ENCODE data around the gene CAD. TPM values are rescaled to one million over a fixed set of nuclear protein-coding genes. Genes with fewer than 3 reads are reported as not detected.

Gene CAD
- total RNA-seq, 1 donor from 2014 or later, result 85.1 TPM

GRCh38 chr2:27284996-27285395 lies 67.8 kb downstream of the CAD start:
- peaks cover 84% of the 10 kb centered on the region for H3K27me3 Mint-ChIP-seq
- no peak for DNase-seq (ENCODE audit: extremely low spot score, unreplicated experiment)
- TF ChIP-seq CTCF (conservative IDR thresholded peaks at IDR 0.05), result no peak
- no peaks in the 10 kb centered on the region for H3K9me3 Mint-ChIP-seq
- no peaks in the 10 kb centered on the region for H3K36me3 Mint-ChIP-seq
- H3K27ac Mint-ChIP-seq, result no peak overlapping the region
- no peaks in the 10 kb centered on the region for H3K4me1 Mint-ChIP-seq (ENCODE audit: unreplicated experiment)
- no peak overlapping the region for H3K4me3 Mint-ChIP-seq

DNA sequence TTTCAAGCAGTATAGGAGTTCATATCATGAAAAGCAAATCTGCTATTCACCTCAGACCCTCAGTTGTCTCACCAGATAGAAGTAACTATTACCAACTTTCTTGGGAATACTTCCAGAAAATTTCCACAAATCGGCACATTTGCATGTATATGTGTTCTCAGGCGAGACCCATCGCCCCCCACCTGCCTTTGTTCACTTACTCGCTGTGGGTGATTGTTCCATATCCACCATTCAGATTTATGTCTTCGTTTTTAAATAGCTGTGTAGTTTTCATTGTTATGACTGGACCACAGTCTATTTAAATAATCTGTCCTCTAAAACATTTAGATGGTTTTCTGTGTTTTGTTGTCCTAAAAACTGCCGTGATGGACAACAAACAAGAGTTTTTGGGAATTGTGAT lies 68.3 kb downstream of the CAD start:
- DNase-seq (ENCODE audit: extremely low spot score, unreplicated experiment), result no peak
- no peak overlapping the region for H3K4me3 Mint-ChIP-seq
- no peaks in the 10 kb centered on the region for H3K4me1 Mint-ChIP-seq (ENCODE audit: unreplicated experiment)
- H3K27ac Mint-ChIP-seq, result no peak overlapping the region
- H3K9me3 Mint-ChIP-seq, result no peaks in the 10 kb centered on the region
- no peak for TF ChIP-seq CTCF (conservative IDR thresholded peaks at IDR 0.05)
- H3K36me3 Mint-ChIP-seq, result no peaks in the 10 kb centered on the region
- peaks cover 83% of the 10 kb centered on the region for H3K27me3 Mint-ChIP-seq

GRCh38 chr2:27288610-27289009 lies 71.4 kb downstream of the CAD start:
- Mint-ChIP-seq H3K9me3 (no peaks in the 10 kb centered on the region), H3K4me3 (no peak overlapping the region), H3K27me3 (peaks cover 73% of the 10 kb centered on the region), H3K36me3 (no peaks in the 10 kb centered on the region), H3K4me1 (ENCODE audit: unreplicated experiment) (peaks cover 7% of the 10 kb centered on the region), H3K27ac (no peak overlapping the region)
- DNase-seq (ENCODE audit: extremely low spot score, unreplicated experiment), result no peak
- TF ChIP-seq CTCF (conservative IDR thresholded peaks at IDR 0.05), result no peak

- no peak overlapping the region for H3K4me3 Mint-ChIP-seq
- TF ChIP-seq CTCF (conservative IDR thresholded peaks at IDR 0.05), result no peak
- H3K4me1 Mint-ChIP-seq (ENCODE audit: unreplicated experiment), result peaks cover 7% of the 10 kb centered on the region
- no peak for DNase-seq (ENCODE audit: extremely low spot score, unreplicated experiment)
- peaks cover 57% of the 10 kb centered on the region for H3K27me3 Mint-ChIP-seq
- no peaks in the 10 kb centered on the region for H3K9me3 Mint-ChIP-seq
- no peak overlapping the region for H3K27ac Mint-ChIP-seq
- no peaks in the 10 kb centered on the region for H3K36me3 Mint-ChIP-seq
Observed at GRCh38 chr2:27290549-27290948, 73.4 kb downstream of the CAD start.

GRCh38 chr2:27291865-27292264 lies 74.7 kb downstream of the CAD start:
- Mint-ChIP-seq H3K4me3 (no peak overlapping the region), H3K27ac (no peak overlapping the region), H3K36me3 (no peaks in the 10 kb centered on the region), H3K4me1 (ENCODE audit: unreplicated experiment) (peaks cover 7% of the 10 kb centered on the region), H3K9me3 (no peaks in the 10 kb centered on the region), H3K27me3 (peaks cover 53% of the 10 kb centered on the region)
- no peak for TF ChIP-seq CTCF (conservative IDR thresholded peaks at IDR 0.05)
- DNase-seq (ENCODE audit: extremely low spot score, unreplicated experiment), result no peak

Other genes with a start within 250 kb of the CAD start
- 13.5 and 14.4 TPM in 2 replicates for gene MAPRE3, start 246.7 kb upstream of the CAD start, total RNA-seq (ENCODE audit: low replicate concordance)
- 83.9 and 96.1 TPM in 2 replicates for gene TMEM214, start 184.4 kb upstream of the CAD start, total RNA-seq (ENCODE audit: low replicate concordance)
- gene AGBL5, start 165.7 kb upstream of the CAD start, total RNA-seq (ENCODE audit: low replicate concordance), result 24.3 and 57.3 TPM in 2 replicates
- 298 and 401 TPM in 2 replicates for gene OST4, start 145.7 kb upstream of the CAD start, total RNA-seq (ENCODE audit: low replicate concordance)
- 2.7 and 60.7 TPM in 2 replicates for gene EMILIN1, start 138.8 kb upstream of the CAD start, total RNA-seq (ENCODE audit: low replicate concordance)
- 14.7 and 28.4 TPM in 2 replicates for gene KHK, start 130.6 kb upstream of the CAD start, total RNA-seq (ENCODE audit: low replicate concordance)
- 1.8 and 2.4 TPM in 2 replicates for gene CGREF1, start 98.2 kb upstream of the CAD start, total RNA-seq (ENCODE audit: low replicate concordance)
- 0.12 and 0.51 TPM in 2 replicates for gene ABHD1, start 93.6 kb upstream of the CAD start, total RNA-seq (ENCODE audit: low replicate concordance)
- gene PREB, start 82.7 kb upstream of the CAD start, total RNA-seq (ENCODE audit: low replicate concordance), result 52.3 and 53.6 TPM in 2 replicates
- gene PRR30, start 78.0 kb upstream of the CAD start, total RNA-seq (ENCODE audit: low replicate concordance), result not detected in 2 replicates
- not detected in 2 replicates for gene TCF23, start 68.4 kb upstream of the CAD start, total RNA-seq (ENCODE audit: low replicate concordance)
- 97.4 and 103 TPM in 2 replicates for gene ATRAID, start 5.3 kb upstream of the CAD start, total RNA-seq (ENCODE audit: low replicate concordance)
- 63.6 and 76.3 TPM in 2 replicates for gene SLC5A6, start 5.1 kb upstream of the CAD start, total RNA-seq (ENCODE audit: low replicate concordance)
- gene SLC30A3, start 45.7 kb downstream of the CAD start, total RNA-seq (ENCODE audit: low replicate concordance), result 0.19 and 0.53 TPM in 2 replicates
- not detected in 2 replicates for gene DNAJC5G, start 58.1 kb downstream of the CAD start, total RNA-seq (ENCODE audit: low replicate concordance)
- not detected in 2 replicates for gene TRIM54, start 65.1 kb downstream of the CAD start, total RNA-seq (ENCODE audit: low replicate concordance)
- gene UCN, start 91.1 kb downstream of the CAD start, total RNA-seq (ENCODE audit: low replicate concordance), result 0.74 and 4.1 TPM in 2 replicates
- gene MPV17, start 105.7 kb downstream of the CAD start, total RNA-seq (ENCODE audit: low replicate concordance), result 48.9 and 62.4 TPM in 2 replicates
- 74.2 and 76.5 TPM in 2 replicates for gene GTF3C2, start 139.4 kb downstream of the CAD start, total RNA-seq (ENCODE audit: low replicate concordance)
- gene EIF2B4, start 153.0 kb downstream of the CAD start, total RNA-seq (ENCODE audit: low replicate concordance), result 43.9 and 56.0 TPM in 2 replicates
- 74.7 and 94.3 TPM in 2 replicates for gene SNX17, start 153.2 kb downstream of the CAD start, total RNA-seq (ENCODE audit: low replicate concordance)
- gene ZNF513, start 163.4 kb downstream of the CAD start, total RNA-seq (ENCODE audit: low replicate concordance), result 25.3 and 25.9 TPM in 2 replicates
- gene PPM1G, start 192.2 kb downstream of the CAD start, total RNA-seq (ENCODE audit: low replicate concordance), result 80.4 and 95.3 TPM in 2 replicates
- 96.7 and 105 TPM in 2 replicates for gene NRBP1, start 211.3 kb downstream of the CAD start, total RNA-seq (ENCODE audit: low replicate concordance)
- 12.4 and 23.9 TPM in 2 replicates for gene KRTCAP3, start 225.0 kb downstream of the CAD start, total RNA-seq (ENCODE audit: low replicate concordance)